NCI-H82 treated with DMSO at 0.1 percent for 48 hours (cell line): ENCODE data around the gene AMACR.
A peak's percentile ranks its signal among the peaks of the same experiment; 100 is the strongest.
"Not testable (repeated sequence)": the region's sequence is repeated elsewhere in the genome, so short reads cannot be mapped to it uniquely, and the experiment has no call there.

Experiments
- DNase-seq: peaks from one replicate; lab custom pipeline; 2025; ENCODE audit not compliant: unreplicated experiment; lab: John Stamatoyannopoulos, UW

Gene AMACR

DNA sequence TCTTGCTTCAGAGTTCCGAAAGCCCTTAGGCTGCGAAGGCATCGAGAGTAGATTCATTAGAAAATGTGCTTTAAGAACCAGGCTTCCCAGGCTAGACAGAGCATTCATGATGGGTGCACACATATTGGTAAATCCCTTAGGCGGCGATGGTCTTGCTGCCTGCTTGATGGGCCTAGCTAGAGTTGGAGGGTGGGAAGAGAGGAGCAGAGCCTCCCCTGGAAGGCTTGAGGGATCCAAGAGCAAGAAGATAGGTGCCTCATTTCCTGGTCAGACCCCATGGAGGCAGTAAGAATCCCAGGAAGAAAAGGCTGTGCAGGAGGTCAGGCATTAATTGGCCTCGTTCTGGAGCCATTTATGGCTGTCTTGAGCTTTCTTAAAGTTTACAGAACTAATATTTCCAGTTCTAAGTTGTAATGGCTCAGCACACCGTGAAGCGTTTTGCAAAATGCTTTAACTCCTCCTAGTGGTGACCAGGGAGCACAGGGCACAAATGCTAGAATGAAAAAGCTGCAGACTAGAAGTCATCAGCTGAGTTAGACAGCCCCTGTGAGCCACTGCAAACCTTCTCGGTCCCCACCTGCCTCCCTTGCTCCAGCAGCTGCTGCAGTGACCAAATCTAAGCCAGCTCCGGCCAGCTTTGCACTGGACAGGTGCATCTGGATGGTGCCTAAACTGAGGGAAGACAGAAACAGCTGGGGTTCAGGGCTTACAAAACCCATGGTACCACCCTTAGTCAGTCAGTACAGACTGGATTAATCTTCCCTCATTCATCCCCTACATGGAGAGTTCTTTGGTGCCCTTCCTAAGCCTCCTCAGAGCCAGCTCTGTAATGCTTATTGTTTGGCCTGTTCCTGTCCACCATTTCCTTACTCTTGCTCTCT lies 38.0 kb downstream of the AMACR start:
- DNase-seq = no peak

- DNase-seq = peak; percentile 64
These were observed 39.4 kb downstream of the AMACR start for GRCh38 chr5:33968211-33969005.

DNA sequence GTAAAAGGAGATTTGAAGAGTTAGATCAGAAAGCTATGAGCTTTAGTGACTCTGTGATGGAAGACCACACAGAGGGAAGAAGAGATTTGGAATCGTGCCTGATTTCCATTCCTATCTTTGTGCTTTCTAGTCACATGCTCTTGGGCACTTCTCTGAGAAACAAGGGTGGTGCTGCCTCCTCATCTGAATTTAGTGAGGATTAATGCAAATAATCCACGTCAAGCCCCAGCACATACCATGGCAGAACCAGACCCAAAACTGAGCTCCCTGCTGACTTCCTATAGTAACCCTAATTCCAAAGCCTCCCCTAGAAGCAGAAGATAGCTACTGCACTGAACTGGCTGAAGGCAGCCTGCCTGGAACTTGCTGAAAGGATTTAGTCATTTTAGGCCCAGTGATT lies 41.0 kb downstream of the AMACR start:
- peak; percentile 52 for DNase-seq

GRCh38 chr5:33964132-33964700 lies 43.6 kb downstream of the AMACR start:
- DNase-seq = no peak

DNA sequence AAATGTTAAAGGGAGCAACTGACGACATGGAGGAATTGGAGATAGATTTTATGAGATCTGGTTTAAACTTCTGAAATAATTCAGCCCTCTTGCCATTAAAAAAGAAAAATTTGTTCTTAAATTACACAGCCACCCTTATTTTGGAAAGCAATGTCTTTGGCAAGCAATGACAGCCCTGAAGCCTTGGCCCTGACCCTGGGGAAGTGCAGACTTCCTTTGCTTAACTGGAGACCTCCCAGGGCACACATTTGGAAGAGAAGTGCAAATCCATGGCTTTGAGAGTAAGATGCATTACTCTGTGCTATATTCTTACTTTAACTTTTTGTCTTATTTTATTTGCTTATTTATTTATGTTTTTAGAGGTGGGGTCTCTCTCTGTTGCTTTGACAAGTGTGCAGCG lies 49.7 kb downstream of the AMACR start:
- no peak for DNase-seq

DNA sequence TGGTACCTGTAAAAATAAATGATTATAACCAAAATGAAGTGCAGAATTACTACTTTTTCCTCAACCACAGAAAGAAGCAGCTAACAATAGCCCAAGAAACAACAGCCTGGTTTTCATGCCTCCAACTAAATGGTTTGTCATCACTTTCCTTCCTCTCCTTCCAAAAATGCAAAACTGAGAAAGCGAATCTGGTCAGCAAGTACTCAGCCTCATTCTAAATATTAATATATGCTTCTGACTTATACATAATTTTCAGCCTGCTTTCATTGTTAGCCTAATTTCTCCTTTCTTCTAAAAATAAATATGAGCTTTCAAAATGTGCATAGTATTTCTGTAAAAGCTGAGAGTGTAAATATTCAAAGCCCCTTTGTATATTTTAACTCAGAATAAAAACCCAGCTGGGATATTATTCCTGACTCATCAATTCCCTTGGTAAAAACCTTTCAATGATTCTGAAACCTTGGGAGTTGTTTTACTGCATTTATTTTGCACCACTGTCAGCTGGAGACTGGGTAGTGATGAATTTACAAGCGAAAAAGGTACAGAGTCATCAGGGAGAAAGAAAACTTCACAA lies 50.2 kb downstream of the AMACR start:
- DNase-seq = no peak

DNA sequence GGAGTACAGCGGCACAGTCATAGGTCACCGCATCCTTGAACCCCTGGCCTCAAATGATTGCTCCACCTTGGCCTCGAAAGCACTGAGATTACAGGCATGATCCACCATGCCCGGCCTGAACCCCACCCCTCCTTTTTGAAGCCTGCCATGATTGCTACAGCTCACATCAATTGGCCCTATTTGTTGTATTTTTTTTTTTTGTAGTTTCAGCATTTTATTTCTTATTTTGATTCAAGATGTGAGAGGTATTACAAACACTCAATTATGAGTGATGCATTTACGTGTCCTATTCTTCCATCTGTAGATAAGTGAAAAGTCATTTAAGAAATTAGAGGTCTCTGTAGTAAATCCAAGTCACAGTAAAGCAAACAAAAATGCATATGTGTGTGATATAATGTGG lies 55.7 kb downstream of the AMACR start:
- DNase-seq = not testable (repeated sequence)

GRCh38 chr5:33944543-33945132 lies 63.2 kb downstream of the AMACR start:
- no peak for DNase-seq

GRCh38 chr5:33941090-33941489 lies 66.8 kb downstream of the AMACR start:
- DNase-seq = no peak

- DNase-seq = no peak
These were observed 68.1 kb downstream of the AMACR start for GRCh38 chr5:33939556-33940262.

GRCh38 chr5:33938881-33939280 lies 69.0 kb downstream of the AMACR start:
- DNase-seq = no peak

- DNase-seq = no peak
These were observed 69.4 kb downstream of the AMACR start for GRCh38 chr5:33938507-33938796.

- no peak for DNase-seq
These were observed 69.9 kb downstream of the AMACR start for GRCh38 chr5:33937707-33938506.

- DNase-seq = no peak
These were observed 70.7 kb downstream of the AMACR start for GRCh38 chr5:33937017-33937706.

DNA sequence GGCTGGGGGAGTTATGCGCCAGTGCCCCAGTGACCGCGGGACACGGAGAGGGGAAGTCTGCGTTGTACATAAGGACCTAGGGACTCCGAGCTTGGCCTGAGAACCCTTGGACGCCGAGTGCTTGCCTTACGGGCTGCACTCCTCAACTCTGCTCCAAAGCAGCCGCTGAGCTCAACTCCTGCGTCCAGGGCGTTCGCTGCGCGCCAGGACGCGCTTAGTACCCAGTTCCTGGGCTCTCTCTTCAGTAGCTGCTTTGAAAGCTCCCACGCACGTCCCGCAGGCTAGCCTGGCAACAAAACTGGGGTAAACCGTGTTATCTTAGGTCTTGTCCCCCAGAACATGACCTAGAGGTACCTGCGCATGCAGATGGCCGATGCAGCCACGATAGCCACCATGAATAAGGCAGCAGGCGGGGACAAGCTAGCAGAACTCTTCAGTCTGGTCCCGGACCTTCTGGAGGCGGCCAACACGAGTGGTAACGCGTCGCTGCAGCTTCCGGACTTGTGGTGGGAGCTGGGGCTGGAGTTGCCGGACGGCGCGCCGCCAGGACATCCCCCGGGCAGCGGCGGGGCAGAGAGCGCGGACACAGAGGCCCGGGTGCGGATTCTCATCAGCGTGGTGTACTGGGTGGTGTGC lies 71.4 kb downstream of the AMACR start, which contains the start of gene RXFP3:
TSS of gene RXFP3 (plus strand) at position 6 of the 636 bp plus-strand sequence. CDS start at position 361, 355 bp downstream.
- DNase-seq = no peak
